Mucosa of descending colon (tissue), 3 donors: Measurements from ENCODE around the gene SMURF2. TPM values are rescaled to one million over a fixed set of nuclear protein-coding genes. Genes with fewer than 3 reads are reported as not detected.

ENCODE experiments used
- ATAC-seq: fragments of 200-7000 bp; cut with Tn5 transposase; one replicate; pipeline ENCODE4 v1.9.1; 2020; ENCODE audit warnings: mild to moderate bottlenecking, moderate library complexity
- DNase-seq, 3 donors: peaks; one replicate each; pipeline ENCODE4 v3.0.0-alpha.2; 2020
- H3K36me3 ChIP-seq: fragments of 200-600 bp; one replicate; pipeline ENCODE4 v1.8.0; 2021; ENCODE audit warnings: low read depth, mild to moderate bottlenecking
- H3K4me1 ChIP-seq: fragments of 200-600 bp; one replicate; pipeline ENCODE4 v1.8.0; 2021; ENCODE audit warnings: low read depth, mild to moderate bottlenecking
- H3K4me3 ChIP-seq: fragments of 200-600 bp; one replicate; pipeline ENCODE4 v1.8.0; 2021; ENCODE audit warnings: mild to moderate bottlenecking
- H3K9me3 ChIP-seq: fragments of 200-600 bp; one replicate; pipeline ENCODE4 v1.8.0; 2021; ENCODE audit warnings: mild to moderate bottlenecking
- CTCF ChIP-seq: fragments of 200-600 bp; IDR thresholded peaks from one replicate; pipeline ENCODE4 v1.8.0; 2022; ENCODE audit warnings: antibody characterized with exemption, mild to moderate bottlenecking
- intact Hi-C, 2 donors: fragments of 100-400 bp; cut with DNase I in 1 of 2; cut with micrococcal nuclease in 1 of 2; formaldehyde crosslinking; loops; one replicate each; pipeline versions ENCODE4 v1.11.0 to v1.11.1; 2022; cut with DNase I, micrococcal nuclease
- total RNA-seq, 3 donors: library from RNA; stranded (reverse); fragmentation: NEBNext Ultra II Directional in 2 of 3; extraction: Animal tissue kit (Norgen Biotek cat#: 25700) in 2 of 3; gene quantifications; one replicate each; pipeline versions ENCODE4 v1.2.1 to v1.2.4, GENCODE V29; 2021 to 2023
- donor health status: DM: no; HTN: no; CAD: no; lungs with moderate emphysema.
- donor health status: DM: no; HTN: no; CAD: no.
- donor health status: DM: no; HTN: yes; CAD: no.

The SMURF2 gene
- total RNA-seq, 3 donors from 2014 or later = 14.9 to 25.4 (median 15.2) TPM

- H3K4me3 ChIP-seq = no peak overlapping the region
- no peak for TF ChIP-seq CTCF
- intact Hi-C loops = no loop called here
- no peak for DNase-seq
- no peaks in the 10 kb centered on the region for H3K4me1 ChIP-seq
- no peaks in the 10 kb centered on the region for H3K36me3 ChIP-seq
- no peak for ATAC-seq
- H3K9me3 ChIP-seq = no peaks in the 10 kb centered on the region
These were observed 23.4 kb downstream of the SMURF2 start for GRCh38 chr17:64638552-64639203.

- Histone ChIP-seq H3K36me3 (no peaks in the 10 kb centered on the region), H3K9me3 (no peaks in the 10 kb centered on the region), H3K4me3 (no peak overlapping the region), H3K4me1 (no peaks in the 10 kb centered on the region)
- intact Hi-C loops = no loop called here
- ATAC-seq (no peak), DNase-seq (no peak)
- TF ChIP-seq CTCF = no peak
These were observed 26.3 kb downstream of the SMURF2 start for GRCh38 chr17:64635647-64636305.

GRCh38 chr17:64634218-64634617 is 27.9 kb downstream of the SMURF2 start:
- DNase-seq (no peak), ATAC-seq (peak; percentile 20)
- H3K4me1 ChIP-seq = no peaks in the 10 kb centered on the region
- TF ChIP-seq CTCF = no peak
- H3K4me3 ChIP-seq = no peak overlapping the region
- intact Hi-C loops = no loop called here
- no peaks in the 10 kb centered on the region for H3K9me3 ChIP-seq
- H3K36me3 ChIP-seq = no peaks in the 10 kb centered on the region

GRCh38 chr17:64632606-64633005 is 29.5 kb downstream of the SMURF2 start:
- H3K36me3 ChIP-seq = no peaks in the 10 kb centered on the region
- no peak overlapping the region for H3K4me3 ChIP-seq
- DNase-seq = no peak
- no peak for ATAC-seq
- H3K4me1 ChIP-seq = no peaks in the 10 kb centered on the region
- no peaks in the 10 kb centered on the region for H3K9me3 ChIP-seq
- intact Hi-C loops = no loop called here
- TF ChIP-seq CTCF = no peak

GRCh38 chr17:64632194-64632593 is 29.9 kb downstream of the SMURF2 start:
- H3K36me3 ChIP-seq = no peaks in the 10 kb centered on the region
- no peak for ATAC-seq

More at GRCh38 chr17:64632194-64632593, 29.9 kb downstream of the SMURF2 start:
- H3K4me1 ChIP-seq = no peaks in the 10 kb centered on the region
- intact Hi-C loops = no loop called here
- H3K9me3 ChIP-seq = no peaks in the 10 kb centered on the region
- DNase-seq = no peak
- no peak for TF ChIP-seq CTCF
- H3K4me3 ChIP-seq = no peak overlapping the region
